GM19463 (cell line): ENCODE measurements around the gene CNTNAP2.
"Not testable (repeated sequence)": the region's sequence is repeated elsewhere in the genome, so short reads cannot be mapped to it uniquely, and the experiment has no call there.

ENCODE experiments used
- ATAC-seq: cut with Tn5 transposase; IDR thresholded peaks from one replicate; pipeline ENCODE4 v1.9.1; 2021; ENCODE audit warnings: mild to moderate bottlenecking, moderate library complexity; ENCODE audit not compliant: unreplicated experiment

Gene CNTNAP2

DNA sequence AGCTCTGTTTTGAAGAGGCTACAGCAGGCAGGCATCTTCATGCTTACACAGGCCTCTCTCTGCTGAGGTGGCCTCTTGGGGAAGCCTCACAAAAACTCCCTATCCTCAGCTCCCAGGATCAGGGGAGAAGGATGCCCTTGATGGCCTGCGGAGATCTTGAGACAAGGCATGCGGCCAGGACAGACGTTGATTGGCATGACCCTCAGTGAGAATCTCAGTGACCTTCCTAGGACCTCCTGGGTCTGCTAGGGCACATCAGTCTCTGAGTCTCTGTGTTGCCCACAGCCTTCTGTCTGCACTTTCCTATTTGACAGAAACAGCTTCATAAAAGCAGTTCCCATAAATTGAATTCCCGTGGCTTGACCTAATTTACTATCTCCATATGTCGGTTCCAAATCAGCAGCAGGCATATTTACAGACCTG is 1468.2 kb downstream of the CNTNAP2 start:
- ATAC-seq, result no peak

DNA sequence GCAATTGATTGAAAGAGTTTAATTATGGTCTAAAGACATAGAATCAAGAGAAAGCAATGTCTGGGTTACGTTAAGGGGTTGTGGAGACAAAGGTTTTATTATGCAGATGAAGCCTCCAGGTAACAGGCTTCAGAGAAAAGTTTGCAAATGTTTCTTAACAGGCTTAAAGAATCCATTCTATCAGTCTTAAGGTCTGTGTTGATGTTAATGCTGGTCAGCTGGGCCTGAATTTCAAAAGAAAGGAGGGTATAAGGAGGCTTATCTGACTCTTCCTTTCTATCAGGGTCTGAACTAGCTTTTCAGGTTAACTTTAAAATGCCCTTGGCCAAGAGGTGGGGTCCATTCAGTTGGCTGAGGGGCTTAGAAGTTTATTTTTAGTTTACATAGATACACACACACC is 1469.5 kb downstream of the CNTNAP2 start:
- no peak for ATAC-seq

DNA sequence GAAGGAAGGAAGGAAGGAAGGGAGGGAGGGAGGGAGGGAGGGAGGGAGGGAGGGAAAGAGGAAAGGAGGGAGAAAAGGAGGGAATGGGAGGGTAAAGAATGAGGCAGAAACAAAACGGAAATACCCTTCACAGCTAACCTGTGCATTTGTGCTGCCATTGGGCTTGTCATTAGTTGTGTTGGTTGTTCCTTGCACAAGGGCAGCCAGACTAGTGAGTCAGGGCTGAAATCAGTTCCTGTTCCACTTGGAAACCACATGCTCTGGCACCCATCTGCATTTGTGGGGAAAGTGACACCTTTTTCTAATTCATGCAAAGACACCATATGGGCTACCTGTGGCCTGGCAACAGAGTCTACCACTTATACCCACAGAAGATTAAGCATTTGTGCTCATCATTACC is 1469.9 kb downstream of the CNTNAP2 start:
- ATAC-seq, result no peak

DNA sequence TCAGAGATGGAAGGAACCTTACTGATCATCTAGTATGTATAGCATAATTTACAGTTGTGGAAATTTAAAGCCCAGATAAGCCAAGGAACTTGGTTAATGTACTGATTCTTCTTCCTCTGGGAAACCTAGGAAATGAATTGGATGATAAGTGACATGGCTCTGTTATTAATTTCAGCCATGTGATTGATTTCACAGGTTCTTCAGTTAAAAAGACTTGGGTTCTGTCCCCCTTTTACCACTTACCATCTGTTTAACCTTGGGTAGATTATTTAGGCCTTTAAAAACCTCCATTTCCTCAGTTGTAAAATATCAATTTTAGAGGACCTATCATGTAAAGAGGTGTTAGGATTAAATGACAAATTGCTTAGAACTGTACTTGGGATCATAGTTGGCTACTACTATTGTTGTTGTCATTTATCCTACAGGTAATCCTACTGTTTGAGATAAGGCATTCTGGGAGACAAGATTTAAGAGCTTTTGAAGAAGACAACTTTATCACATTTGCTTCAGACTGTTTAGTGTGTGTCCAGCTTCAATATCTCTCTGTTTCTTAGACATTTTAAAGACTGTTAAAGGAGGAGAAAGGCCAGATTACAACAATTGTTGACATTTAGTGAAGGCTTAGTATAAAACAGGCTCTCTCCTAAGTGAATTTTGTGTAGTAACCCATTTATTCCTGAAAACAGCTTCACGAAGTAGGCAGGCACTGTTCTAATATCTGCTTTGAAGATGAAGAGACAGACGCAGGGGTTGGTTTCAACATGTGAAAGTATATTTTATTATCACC is 1476.9 kb downstream of the CNTNAP2 start:
- no peak for ATAC-seq

DNA sequence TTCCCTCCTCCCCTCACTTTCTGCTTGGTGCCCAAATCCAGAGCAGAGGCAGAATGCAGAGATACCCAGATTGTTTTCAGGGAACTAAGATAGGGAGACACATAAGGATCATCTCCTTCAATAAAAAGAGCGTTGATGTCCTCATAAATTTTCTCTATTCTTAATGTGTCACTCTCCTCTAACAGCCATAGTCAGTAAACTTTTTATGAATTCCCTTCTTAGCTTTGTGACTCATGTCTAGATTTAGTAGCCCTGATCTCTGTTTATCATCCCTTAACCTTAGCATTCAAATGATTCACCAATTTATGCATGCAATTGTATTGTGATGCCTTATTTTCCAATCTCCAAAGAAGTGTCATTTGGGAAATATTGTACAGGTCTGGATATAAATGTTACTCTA is 1478.4 kb downstream of the CNTNAP2 start:
- ATAC-seq, result no peak

DNA sequence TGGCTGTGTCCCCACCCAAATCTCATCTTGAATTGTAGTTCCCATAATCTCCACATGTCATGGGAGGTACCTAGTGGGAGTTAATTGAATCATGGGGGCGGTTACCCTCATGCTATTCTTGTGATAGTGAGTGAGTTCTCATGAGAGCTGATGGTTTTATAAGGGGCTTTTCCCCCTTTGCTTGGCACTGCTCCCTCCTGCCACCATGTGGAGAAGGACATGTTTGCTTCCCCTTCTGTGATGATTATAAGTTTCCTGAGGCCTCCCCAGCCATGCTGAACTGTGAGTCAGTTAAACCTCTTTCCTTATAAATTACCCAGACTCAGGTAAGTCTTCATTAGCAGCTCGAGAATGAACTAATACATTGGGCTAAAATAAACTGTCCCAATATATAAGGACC is 1482.1 kb downstream of the CNTNAP2 start:
- not testable (repeated sequence) for ATAC-seq

DNA sequence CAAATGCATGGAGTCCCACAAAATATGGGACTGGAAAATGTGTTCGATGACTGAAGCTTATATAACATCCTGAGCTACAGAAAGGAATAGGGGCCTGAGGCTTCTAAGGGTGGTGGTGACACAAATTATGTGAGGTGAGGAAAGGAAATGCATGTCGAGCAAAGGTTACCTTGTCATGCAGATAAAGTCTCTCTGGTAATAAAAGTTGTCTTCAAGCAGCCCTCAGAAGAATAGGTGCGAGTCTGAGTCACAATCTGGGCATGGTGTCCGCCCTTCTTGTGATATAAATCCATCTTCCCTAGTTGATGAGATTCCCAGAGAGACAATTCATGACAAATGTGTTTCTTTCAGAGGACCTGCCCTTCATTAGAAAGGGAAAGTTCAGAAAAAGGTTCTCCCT is 1488.7 kb downstream of the CNTNAP2 start:
- ATAC-seq, result no peak

DNA sequence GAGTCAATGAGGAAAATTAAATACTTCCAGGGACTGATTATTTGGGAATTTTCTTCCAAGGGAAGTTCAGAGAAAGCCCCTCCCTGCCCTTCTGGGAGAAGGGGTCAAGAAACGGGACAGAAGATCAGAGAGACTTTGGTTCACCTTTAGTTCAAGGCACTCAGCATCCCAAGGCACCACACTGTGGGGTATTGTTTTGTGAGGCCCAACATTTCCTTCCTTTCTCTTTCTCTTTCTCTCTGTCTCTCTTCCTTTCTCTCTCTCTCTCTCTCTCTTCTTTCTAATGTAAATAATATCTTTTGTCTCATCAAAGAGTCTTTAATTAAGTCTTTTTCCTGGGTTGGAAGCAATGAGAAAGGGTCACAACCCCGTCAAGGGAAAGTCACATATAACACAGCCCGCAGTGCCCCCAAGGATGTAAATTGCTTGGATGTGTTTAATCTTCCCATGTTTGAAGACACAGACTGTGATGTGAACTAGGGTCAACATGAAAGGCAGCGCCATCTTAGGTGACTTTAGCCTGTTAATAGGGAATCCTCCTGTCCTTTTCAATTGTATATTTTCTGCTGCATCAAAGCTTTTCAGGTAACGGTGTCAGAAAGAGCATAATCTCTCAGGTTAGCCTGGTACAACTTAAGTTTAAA is 1490.7 kb downstream of the CNTNAP2 start:
- no peak for ATAC-seq

DNA sequence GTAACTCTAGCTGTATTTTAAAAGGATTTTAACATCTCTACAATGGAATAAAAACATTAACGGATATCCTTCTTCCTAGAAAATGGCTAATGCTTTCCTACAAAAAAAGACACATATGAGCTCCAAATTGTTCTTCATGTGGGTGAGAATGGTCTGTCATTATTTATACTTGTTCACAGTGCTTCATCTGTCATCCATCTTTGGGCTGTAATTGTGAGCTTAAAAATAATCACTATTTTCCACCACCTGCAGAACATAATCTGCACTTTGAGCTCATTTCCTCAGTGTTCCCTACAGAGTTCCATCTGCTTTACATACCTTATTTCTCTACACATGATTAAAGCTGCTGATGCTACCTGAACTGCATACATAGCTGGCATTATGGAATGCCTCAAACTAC is 1494.8 kb downstream of the CNTNAP2 start:
- no peak for ATAC-seq

DNA sequence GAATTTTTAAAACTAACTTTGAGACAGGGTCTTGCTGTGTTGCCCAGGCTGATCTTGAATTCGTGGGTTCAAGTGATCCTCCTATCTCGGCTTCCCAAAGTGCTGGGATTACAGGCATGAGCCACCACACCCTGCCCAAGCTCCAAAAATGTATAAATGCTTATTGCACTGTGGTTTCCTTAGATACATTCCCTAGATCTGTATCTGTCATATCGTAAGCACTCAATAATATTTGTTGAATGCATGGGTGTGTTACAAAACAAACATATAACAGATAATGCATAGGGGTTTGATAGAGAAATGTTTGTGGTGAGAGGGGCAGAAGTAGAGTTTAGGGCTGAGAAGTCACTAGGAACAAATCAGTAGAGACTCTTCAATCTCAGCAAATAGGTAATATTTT is 1518.7 kb downstream of the CNTNAP2 start:
- no peak for ATAC-seq

DNA sequence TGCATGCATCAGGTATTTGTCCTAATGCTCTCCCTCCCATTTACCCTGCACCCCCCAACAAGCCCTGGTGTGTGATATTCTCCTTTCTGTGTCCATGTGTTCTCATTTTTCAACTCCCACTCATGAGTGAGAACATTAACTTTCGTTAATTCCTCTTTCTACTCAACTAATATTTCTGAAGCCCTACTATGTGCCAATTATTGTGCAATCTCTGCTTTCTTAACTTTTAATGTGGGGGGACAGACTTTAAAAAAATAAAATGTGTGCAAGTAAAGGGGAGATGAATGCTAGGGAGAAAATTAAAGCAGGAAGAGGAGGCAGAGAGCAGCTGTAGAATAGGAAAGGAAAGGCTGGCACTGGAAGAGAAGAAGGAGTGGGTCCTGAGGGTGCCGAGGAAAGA is 1520.0 kb downstream of the CNTNAP2 start:
- ATAC-seq, result no peak

DNA sequence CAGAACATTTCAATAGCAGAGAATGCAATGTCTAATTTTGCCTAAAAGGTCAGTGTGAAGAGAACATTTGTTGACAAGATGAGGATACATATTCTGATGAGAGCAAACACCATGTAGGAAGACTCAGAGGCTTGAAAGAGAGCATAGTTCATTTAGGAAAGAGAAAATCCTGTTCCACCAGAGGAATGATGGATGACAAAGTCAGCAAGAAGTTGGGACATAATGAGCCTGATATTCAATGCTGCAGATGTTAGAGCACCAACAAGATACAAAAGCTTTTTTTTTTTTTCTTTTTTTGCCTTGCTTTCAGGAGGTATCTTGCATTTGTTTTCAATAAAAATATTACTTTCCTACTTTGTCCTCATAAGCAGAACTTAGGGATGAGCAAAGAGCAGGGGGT is 1522.0 kb downstream of the CNTNAP2 start:
- ATAC-seq, result no peak

DNA sequence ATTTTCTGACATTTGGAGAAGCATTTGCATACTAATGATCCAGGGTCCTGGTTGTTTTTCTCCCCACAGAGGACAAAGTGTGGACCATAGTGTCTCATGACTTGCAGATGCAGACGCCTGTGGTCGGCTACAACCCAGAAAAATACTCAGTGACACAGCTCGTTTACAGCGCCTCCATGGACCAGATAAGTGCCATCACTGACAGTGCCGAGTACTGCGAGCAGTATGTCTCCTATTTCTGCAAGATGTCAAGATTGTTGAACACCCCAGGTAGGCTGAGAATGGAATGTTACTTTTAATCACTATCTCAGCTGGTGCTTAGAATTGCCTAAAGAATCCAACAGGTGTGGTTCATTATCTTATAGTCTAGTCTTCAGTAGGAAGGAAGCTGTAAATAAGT is 1522.4 kb downstream of the CNTNAP2 start:
- ATAC-seq, result no peak

DNA sequence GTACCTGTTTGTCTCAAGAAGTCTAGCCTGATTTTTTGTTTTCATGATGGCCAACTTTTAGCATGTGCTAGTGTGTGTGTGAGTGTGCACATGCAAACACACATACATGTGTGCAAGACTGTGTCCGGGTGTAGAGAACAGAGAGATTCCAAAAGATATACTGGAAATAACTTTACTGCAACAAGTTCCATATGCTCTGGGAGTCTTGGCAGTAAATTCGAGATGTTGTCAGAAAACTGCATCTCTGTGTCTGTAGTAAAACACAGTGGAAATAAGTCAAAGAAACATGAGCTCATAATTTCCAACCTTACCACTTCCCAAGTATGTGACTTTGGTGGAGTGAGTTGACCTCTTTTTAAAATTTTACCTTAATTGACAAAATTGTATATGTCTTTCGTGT is 1523.2 kb downstream of the CNTNAP2 start:
- ATAC-seq, result no peak

DNA sequence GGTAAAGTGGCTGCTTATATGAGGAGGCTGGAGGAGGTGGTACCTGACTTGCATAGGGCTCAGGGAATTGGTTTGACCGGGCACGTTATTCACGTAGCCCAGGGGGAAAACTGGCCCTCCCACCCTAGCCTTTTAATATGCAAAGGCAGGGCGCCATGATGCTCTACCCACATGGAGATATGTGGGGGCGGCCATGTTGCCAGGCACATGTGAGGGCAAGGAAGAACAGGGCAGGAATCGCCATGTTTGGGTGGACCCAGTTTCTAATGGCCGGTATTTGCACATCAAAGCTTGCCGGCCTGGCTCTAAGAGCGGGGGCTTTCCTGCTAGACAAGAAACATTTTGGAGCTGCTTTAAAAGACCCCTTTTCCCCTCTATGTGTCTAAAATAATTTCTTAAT is 1524.2 kb downstream of the CNTNAP2 start:
- no peak for ATAC-seq

DNA sequence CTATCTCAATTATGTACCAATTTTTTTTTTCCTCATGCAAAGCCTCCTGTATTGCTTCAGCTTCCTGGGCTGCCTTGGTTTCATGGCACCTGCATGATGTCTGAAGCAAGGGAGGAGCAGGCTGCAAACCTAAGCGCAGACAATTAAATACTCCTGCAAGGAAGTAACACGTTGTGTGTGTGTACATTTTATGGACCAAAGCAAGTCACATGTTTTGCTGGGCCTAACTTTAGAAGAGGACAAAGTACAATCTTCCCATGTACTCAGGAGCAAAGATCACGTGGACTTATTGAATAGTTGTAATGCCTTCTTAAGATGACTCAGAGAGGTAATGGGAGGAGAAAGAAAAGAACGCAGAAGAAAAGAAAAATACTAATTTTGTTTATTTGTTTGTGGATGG is 1530.0 kb downstream of the CNTNAP2 start:
- ATAC-seq, result no peak

DNA sequence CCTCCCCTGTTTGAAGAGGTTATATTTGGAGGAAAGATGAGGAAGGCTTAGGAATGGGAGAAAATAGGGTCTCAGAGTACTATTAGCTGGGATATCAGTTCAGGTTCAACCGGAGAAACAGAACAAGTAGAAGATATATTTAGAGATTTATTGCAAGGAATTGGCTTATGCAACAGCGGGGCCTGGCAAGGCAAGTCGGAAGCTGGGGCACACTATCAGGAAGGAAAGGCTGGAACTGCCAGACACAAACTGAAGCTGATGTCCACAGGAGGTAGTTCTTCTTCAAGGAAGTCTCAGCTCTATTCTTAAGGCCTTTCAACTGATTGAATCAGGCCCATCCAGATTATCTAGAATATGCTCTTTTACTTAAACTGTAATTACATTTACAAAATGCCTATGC is 1534.4 kb downstream of the CNTNAP2 start:
- ATAC-seq, result no peak

DNA sequence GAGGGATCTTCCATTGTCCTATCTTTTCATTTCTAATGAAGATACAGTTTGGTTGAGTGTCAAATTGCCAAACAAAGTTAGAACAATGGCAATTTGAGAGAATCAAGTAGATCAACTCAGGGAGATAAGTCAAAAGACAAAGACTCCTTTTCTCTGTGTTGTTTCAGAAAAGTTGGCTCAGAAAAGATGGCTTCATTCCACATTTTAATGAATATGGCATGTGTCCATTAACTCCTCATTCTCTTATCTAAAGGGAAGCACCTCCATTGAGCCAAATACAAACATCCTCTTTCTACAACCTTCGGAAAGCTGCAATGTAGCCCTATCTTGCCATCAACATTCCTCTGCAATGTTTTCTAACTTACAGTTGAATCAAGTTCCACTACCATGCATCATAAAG is 1535.0 kb downstream of the CNTNAP2 start:
- no peak for ATAC-seq

DNA sequence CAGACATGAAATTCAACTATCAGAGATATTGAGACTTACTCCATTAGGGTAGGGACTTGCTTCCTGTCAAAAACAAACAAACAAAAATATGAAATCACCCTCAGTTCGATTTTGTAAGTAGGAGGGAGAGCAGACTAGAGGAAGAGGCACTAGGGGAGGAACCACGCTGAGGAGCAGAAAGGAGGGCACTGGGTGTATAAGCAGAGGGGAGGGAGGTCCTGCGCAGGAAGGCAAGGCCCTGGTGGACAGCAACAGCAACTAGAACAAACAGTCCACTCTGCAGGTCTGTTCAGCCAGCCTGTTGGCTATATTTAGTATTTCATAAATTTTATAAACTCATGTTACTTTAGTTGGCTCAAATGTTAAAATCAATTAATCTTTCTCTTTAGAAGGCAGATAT is 1536.9 kb downstream of the CNTNAP2 start:
- no peak for ATAC-seq

DNA sequence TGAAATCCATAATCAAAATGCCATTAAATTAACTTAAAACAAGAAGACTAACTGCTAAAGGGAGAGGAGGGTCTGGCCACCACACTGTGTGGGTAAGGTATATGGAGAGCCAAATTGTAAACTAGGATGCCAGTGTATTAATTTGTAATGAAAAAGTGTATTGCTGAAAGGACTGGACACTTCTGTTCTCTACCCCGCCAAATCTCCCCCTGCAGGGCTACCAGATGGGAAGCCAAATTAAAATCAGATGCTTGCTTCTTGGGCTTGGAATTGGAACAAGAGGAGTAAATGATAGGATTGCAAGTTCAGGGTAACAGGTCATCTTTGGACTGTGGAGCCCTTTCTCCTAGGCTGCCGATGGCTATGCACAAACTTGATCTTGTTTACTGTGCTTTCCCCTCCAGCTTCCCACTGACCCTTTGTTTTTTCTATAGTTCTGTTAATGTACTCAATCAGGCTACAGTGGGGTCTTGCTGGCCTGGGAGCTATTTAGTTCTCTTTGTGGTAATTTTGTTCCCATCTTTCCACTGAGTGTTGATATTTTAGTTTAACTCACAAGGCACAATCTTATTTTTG is 1541.9 kb downstream of the CNTNAP2 start:
- no peak for ATAC-seq

DNA sequence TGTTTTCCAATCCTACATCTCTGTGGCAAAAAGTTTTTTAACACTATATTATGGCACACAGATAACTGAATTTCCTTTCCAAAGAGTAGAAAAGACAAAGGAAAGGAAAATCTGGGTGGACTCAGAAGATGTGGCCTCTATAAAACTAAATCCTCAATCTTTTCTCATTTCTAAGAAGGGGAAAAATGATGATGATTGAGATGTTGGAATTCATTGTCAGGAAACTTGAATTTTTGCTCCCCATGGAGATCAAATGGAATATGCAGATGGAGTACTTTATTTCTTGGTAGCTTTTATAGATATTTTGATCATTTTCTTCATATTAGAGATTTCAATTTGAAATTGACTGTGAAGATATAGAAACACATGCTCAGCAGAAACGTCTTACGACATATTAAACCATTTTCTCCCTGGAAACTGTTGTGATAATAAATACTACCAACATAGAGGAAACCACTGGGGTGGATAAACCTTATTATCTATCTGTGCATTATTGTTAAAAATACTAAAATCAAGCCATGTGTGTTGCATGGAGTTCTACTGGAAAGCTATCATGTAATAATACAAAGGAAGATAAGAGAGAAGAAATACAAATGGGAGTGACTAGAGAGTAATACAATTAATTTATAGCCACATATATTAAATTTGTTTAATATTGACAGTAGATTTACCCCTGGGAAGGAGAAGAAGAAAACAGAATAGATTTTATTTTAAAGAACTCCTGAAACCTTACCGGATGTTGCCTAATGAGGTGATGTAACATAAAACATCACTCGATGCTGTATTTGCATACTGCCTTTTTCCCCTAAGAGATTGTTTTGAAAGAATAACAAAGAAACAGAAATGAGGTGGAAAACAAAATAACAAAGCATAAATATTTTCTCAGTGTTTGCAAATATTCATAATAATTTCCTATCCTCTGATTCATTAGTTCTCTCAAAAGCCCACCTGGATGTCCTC is 1542.7 kb downstream of the CNTNAP2 start:
- ATAC-seq, result no peak
